Peyer's patch (tissue), 4 donors: ENCODE results near the gene PTPN5. TPM values are rescaled to one million over a fixed set of nuclear protein-coding genes. Genes with fewer than 3 reads are reported as not detected.

Experiments
- DNase-seq, 3 donors: peaks; one replicate each; pipeline ENCODE4 v3.0.0-alpha.2; 2017 to 2019
- H3K27ac ChIP-seq, 4 donors: fragments of 200-600 bp; sonication (generic); one replicate each; pipeline ENCODE4 v1.5.1; 2016 to 2019
- H3K27me3 ChIP-seq, 2 donors: fragments of 200-600 bp; sonication (generic); one replicate each; pipeline ENCODE4 v1.5.1; 2019
- H3K36me3 ChIP-seq, 3 donors: fragments of 200-600 bp; sonication (generic); one replicate each; pipeline ENCODE4 v1.5.1; 2016 to 2019
- H3K4me1 ChIP-seq, 4 donors: fragments of 200-600 bp; sonication (generic); one replicate each; pipeline ENCODE4 v1.5.1; 2016 to 2019
- H3K4me3 ChIP-seq, 4 donors: fragments of 200-600 bp; sonication (generic); 1 replicate in 3 of 4; 2 replicates in 1 of 4; pipeline ENCODE4 v1.5.1; 2016 to 2019; ENCODE audit warnings: mild to moderate bottlenecking in 1 of 4
- H3K9me3 ChIP-seq, 4 donors: fragments of 200-600 bp; sonication (generic); one replicate each; pipeline ENCODE4 v1.5.1; 2016 to 2019; ENCODE audit warnings: mild to moderate bottlenecking in 1 of 4
- POLR2A ChIP-seq, 2 donors: fragments of 450-650 bp; IDR thresholded peaks; one replicate each; pipeline ENCODE4 v1.5.1; 2017; ENCODE audit warnings: antibody characterized with exemption in 2 of 2, mild to moderate bottlenecking in 2 of 2, moderate library complexity in 2 of 2
- total RNA-seq, 4 donors: library from RNA; depleted of rRNA; stranded (reverse); fragments of >200 nt; gene quantifications; one replicate each; pipeline ENCODE4 v1.1.0, GENCODE V29; 2016
- TF ChIP-seq, protein P1 (sequence below), 6 experiments: fragments of 450-650 bp in 4 of 6; fragments of 200-600 bp in 2 of 6; sonication (generic) in 1 of 6; IDR thresholded peaks; one replicate each; pipeline ENCODE4 v1.5.1; 2017 to 2019; ENCODE audit warnings: antibody characterized with exemption in 6 of 6, mild to moderate bottlenecking in 3 of 6, moderate library complexity in 1 of 6

PTPN5 gene
- total RNA-seq, 4 donors from 2014 or later, result 0.76 to 1.7 TPM; not detected in 2

DNA sequence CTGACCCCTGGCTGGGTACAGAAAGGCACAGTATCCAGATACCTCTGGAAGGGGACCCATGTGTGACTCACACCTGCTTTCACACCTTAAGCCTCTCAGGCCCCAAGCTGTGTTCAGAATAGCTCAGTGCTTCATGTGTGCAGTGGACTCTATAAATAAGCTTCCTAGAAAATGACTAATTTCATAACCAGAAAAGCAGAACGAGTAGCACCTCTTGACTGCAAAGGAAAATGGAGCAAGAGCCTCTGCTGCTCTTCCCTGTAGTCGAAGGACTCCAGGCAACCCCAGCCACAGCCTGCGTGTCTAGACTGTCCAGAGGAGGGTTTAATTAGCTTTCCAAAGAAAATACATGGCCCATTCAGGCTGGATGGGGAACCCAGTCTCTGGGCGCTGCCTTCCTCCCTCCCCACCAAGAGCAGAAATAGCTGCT, 23.1 kb downstream of the PTPN5 start:
- no peak overlapping the region for H3K27ac ChIP-seq
- TF ChIP-seq, protein P1, sequence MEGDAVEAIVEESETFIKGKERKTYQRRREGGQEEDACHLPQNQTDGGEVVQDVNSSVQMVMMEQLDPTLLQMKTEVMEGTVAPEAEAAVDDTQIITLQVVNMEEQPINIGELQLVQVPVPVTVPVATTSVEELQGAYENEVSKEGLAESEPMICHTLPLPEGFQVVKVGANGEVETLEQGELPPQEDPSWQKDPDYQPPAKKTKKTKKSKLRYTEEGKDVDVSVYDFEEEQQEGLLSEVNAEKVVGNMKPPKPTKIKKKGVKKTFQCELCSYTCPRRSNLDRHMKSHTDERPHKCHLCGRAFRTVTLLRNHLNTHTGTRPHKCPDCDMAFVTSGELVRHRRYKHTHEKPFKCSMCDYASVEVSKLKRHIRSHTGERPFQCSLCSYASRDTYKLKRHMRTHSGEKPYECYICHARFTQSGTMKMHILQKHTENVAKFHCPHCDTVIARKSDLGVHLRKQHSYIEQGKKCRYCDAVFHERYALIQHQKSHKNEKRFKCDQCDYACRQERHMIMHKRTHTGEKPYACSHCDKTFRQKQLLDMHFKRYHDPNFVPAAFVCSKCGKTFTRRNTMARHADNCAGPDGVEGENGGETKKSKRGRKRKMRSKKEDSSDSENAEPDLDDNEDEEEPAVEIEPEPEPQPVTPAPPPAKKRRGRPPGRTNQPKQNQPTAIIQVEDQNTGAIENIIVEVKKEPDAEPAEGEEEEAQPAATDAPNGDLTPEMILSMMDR (IDR thresholded peaks at IDR 0.05), result no peak
- no peak for TF ChIP-seq POLR2A (IDR thresholded peaks at IDR 0.05)

DNA sequence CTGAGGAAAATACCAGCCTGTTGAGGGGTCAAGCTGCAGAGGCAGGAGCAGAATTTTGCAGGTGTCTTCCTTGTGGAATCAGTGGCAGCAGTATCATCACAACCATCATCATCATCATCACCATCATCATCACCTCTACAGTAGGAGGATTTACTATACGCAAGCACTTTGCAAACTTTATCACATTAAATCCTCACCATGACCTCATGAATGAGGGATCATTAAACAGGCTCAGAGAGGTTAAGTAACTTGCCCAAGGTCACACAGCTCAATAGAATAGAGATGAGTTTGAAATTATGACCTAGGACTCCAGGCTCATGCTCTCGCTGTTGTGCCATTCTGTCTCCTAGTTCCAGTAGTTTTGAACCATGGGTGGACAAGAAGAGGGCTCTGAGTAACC, 25.6 kb downstream of the PTPN5 start:
- Histone ChIP-seq H3K27me3 (no peaks in the 10 kb centered on the region), H3K4me1 (no peaks in the 10 kb centered on the region), H3K4me3 (no peak overlapping the region), H3K27ac (no peak overlapping the region), H3K36me3 (no peaks in the 10 kb centered on the region), H3K9me3 (no peaks in the 10 kb centered on the region)
- DNase-seq, result no peak
- TF ChIP-seq POLR2A (IDR thresholded peaks at IDR 0.05), result no peak

More for the DNA sequence above, 23.1 kb downstream of the PTPN5 start:
- H3K4me1 ChIP-seq, result no peaks in the 10 kb centered on the region
- DNase-seq, result no peak
- H3K36me3 ChIP-seq, result no peaks in the 10 kb centered on the region
- H3K27me3 ChIP-seq, result no peaks in the 10 kb centered on the region
- H3K4me3 ChIP-seq, result no peak overlapping the region
- no peaks in the 10 kb centered on the region for H3K9me3 ChIP-seq

- TF ChIP-seq, protein P1 (IDR thresholded peaks at IDR 0.05), result no peak
- TF ChIP-seq POLR2A (IDR thresholded peaks at IDR 0.05), result no peak
- no peak overlapping the region for H3K4me3 ChIP-seq
Observed at GRCh38 chr11:18765554-18765953, 26.0 kb downstream of the PTPN5 start.

DNA sequence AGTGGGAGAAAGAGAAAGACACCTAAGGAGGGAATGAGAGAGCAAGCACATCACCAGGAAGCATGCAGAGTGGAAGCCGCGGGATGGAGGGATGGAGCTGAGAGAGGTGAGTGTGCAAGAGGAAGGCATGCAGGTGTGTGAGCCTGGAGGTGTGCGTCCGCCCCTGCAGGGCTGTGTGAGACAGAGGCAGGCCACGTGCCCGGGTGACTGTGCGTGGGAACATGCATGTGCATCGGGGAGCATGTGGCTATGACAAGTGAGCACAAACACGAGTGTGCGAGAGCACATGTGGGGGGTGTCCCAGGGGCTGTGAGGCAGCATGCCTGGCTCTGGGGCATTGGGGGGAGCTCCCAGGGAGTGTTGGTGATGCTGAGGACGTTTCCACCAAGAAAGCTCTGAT, 29.9 kb downstream of the PTPN5 start:
- Histone ChIP-seq H3K27ac (no peak overlapping the region), H3K9me3 (no peaks in the 10 kb centered on the region), H3K36me3 (no peaks in the 10 kb centered on the region), H3K4me1 (no peaks in the 10 kb centered on the region), H3K4me3 (no peak overlapping the region), H3K27me3 (no peaks in the 10 kb centered on the region)
- TF ChIP-seq POLR2A (IDR thresholded peaks at IDR 0.05), result no peak
- TF ChIP-seq, protein P1 (IDR thresholded peaks at IDR 0.05), result no peak
- no peak for DNase-seq

More at GRCh38 chr11:18765554-18765953, 26.0 kb downstream of the PTPN5 start:
- H3K36me3 ChIP-seq, result no peaks in the 10 kb centered on the region
- H3K9me3 ChIP-seq, result no peaks in the 10 kb centered on the region
- no peak overlapping the region for H3K27ac ChIP-seq
- DNase-seq, result no peak
- H3K27me3 ChIP-seq, result no peaks in the 10 kb centered on the region
- no peaks in the 10 kb centered on the region for H3K4me1 ChIP-seq

DNA sequence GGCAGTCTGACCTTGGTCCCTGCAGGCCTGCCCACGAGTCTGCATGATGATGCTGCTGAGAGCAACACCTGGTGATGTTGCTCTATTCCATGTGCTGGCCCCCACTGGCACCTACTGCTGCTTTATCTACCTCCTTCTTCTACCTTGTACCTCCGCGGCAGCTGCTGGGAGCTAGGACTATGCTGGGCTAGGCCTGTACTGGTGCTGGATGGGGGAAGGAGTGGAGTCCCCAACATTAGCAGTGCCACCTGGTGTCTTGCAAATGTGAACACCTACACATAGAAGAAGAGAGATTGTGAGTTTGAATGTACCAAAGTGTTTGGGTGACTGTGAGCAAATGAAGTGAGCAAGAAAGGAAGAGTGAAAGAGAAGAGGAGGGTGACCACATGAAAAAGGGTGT, 30.5 kb downstream of the PTPN5 start:
- no peak for DNase-seq
- H3K9me3 ChIP-seq, result no peaks in the 10 kb centered on the region
- no peaks in the 10 kb centered on the region for H3K27me3 ChIP-seq
- no peaks in the 10 kb centered on the region for H3K4me1 ChIP-seq
- TF ChIP-seq POLR2A (IDR thresholded peaks at IDR 0.05), result no peak
- TF ChIP-seq, protein P1 (IDR thresholded peaks at IDR 0.05), result no peak
- no peaks in the 10 kb centered on the region for H3K36me3 ChIP-seq
- no peak overlapping the region for H3K4me3 ChIP-seq
- H3K27ac ChIP-seq, result no peak overlapping the region

- Histone ChIP-seq H3K27me3 (no peaks in the 10 kb centered on the region), H3K4me1 (no peaks in the 10 kb centered on the region), H3K27ac (no peak overlapping the region), H3K36me3 (no peaks in the 10 kb centered on the region), H3K4me3 (no peak overlapping the region), H3K9me3 (no peaks in the 10 kb centered on the region)
- TF ChIP-seq, protein P1 (IDR thresholded peaks at IDR 0.05), result no peak
- TF ChIP-seq POLR2A (IDR thresholded peaks at IDR 0.05), result no peak
- DNase-seq, result no peak
Observed at GRCh38 chr11:18757811-18758210, 33.8 kb downstream of the PTPN5 start.
